ENCODE data around the gene MMP11. TPM values are rescaled to one million over a fixed set of nuclear protein-coding genes. Genes with fewer than 3 reads are reported as not detected.

MMP11 gene
- total RNA-seq, 2 experiments from 2014 or later, result 0.70 to 1.0 TPM

- intact Hi-C loops (cut with micrococcal nuclease), result no loop called here
- Mint-ChIP-seq H3K9me3 (no peaks in the 10 kb centered on the region), H3K36me3 (no peaks in the 10 kb centered on the region), H3K4me3 (no peak overlapping the region), H3K27ac (no peak overlapping the region), H3K4me1 (ENCODE audit: low read depth) (peaks cover 15% of the 10 kb centered on the region), H3K27me3 (no peaks in the 10 kb centered on the region)
- POLR2A ChIA-PET, result interaction anchor here (1.0 kb wide), 1 partner anchor 83 kb away, joined by 3 read pairs; the partner anchor contains the start of gene SLC2A11
- DNase-seq, result no peak
- CTCF ChIA-PET, result interaction anchor here (0.9 to 1.3 kb wide), 2 partner anchors 13 to 75 kb away, joined by 3 read pairs; partner anchors contain the start of gene SMARCB1
These were observed 1.7 kb downstream of the MMP11 start for GRCh38 chr22:23774114-23774921.

GRCh38 chr22:23774922-23775436 is 2.3 kb downstream of the MMP11 start:
- DNase-seq, result no peak
- Mint-ChIP-seq H3K4me1 (ENCODE audit: low read depth) (peaks cover 15% of the 10 kb centered on the region), H3K36me3 (no peaks in the 10 kb centered on the region), H3K27me3 (no peaks in the 10 kb centered on the region), H3K4me3 (no peak overlapping the region), H3K27ac (no peak overlapping the region), H3K9me3 (no peaks in the 10 kb centered on the region)
- intact Hi-C loops (cut with micrococcal nuclease), result no loop called here
- ChIA-PET POLR2A (interaction anchor here (1.0 kb wide), 1 partner anchor 82 kb away, joined by 3 read pairs; the partner anchor contains the start of gene SLC2A11), CTCF (interaction anchor here (0.9 to 1.3 kb wide), 2 partner anchors 12 to 75 kb away, joined by 3 read pairs; partner anchors contain the start of gene SMARCB1)

- Mint-ChIP-seq H3K4me3 (no peak overlapping the region), H3K4me1 (ENCODE audit: low read depth) (peaks cover 15% of the 10 kb centered on the region), H3K27ac (no peak overlapping the region), H3K9me3 (no peaks in the 10 kb centered on the region), H3K27me3 (no peaks in the 10 kb centered on the region), H3K36me3 (no peaks in the 10 kb centered on the region)
- intact Hi-C loops (cut with micrococcal nuclease), result no loop called here
- no peak for DNase-seq
- ChIA-PET CTCF (no interaction called here), POLR2A (interaction anchor here (0.7 kb wide), 1 partner anchor 10 kb away, joined by 3 read pairs; no protein-coding TSS in a partner anchor)
These were observed 3.2 kb downstream of the MMP11 start for GRCh38 chr22:23775779-23776375.

GRCh38 chr22:23777776-23778576 is 5.3 kb downstream of the MMP11 start:
- ChIA-PET POLR2A (interaction anchor here (1.6 kb wide), 1 partner anchor 10 kb away, joined by 8 read pairs; the partner anchor contains the start of gene CHCHD10), CTCF (interaction anchor here (0.6 kb wide), 1 partner anchor 11 kb away, joined by 3 read pairs; no protein-coding TSS in a partner anchor)
- Mint-ChIP-seq H3K36me3 (no peaks in the 10 kb centered on the region), H3K9me3 (no peaks in the 10 kb centered on the region), H3K27ac (no peak overlapping the region), H3K4me3 (no peak overlapping the region), H3K27me3 (no peaks in the 10 kb centered on the region), H3K4me1 (ENCODE audit: low read depth) (peaks cover 5% of the 10 kb centered on the region)
- intact Hi-C loops (cut with micrococcal nuclease), result no loop called here
- no peak for DNase-seq

- Mint-ChIP-seq H3K4me1 (ENCODE audit: low read depth) (no peaks in the 10 kb centered on the region), H3K4me3 (no peak overlapping the region), H3K36me3 (no peaks in the 10 kb centered on the region), H3K27ac (no peak overlapping the region), H3K27me3 (no peaks in the 10 kb centered on the region), H3K9me3 (no peaks in the 10 kb centered on the region)
- DNase-seq, result no peak
- POLR2A ChIA-PET, result interaction anchor here (1.6 kb wide), 1 partner anchor 11 kb away, joined by 8 read pairs; the partner anchor contains the start of gene CHCHD10
- intact Hi-C loops (cut with micrococcal nuclease), result no loop called here
- CTCF ChIA-PET, result no interaction called here
These were observed 5.9 kb downstream of the MMP11 start for GRCh38 chr22:23778577-23778900.

- Mint-ChIP-seq H3K4me3 (no peak overlapping the region), H3K4me1 (ENCODE audit: low read depth) (no peaks in the 10 kb centered on the region), H3K27me3 (no peaks in the 10 kb centered on the region), H3K36me3 (no peaks in the 10 kb centered on the region), H3K9me3 (no peaks in the 10 kb centered on the region), H3K27ac (no peak overlapping the region)
- CTCF ChIA-PET, result no interaction called here
- DNase-seq, result no peak
- POLR2A ChIA-PET, result no interaction called here
- intact Hi-C loops (cut with micrococcal nuclease), result no loop called here
These were observed 6.4 kb downstream of the MMP11 start for GRCh38 chr22:23779083-23779482.

- ChIA-PET CTCF (no interaction called here), POLR2A (no interaction called here)
- no peaks in the 10 kb centered on the region for H3K4me1 Mint-ChIP-seq (ENCODE audit: low read depth)
- intact Hi-C loops (cut with micrococcal nuclease), result no loop called here
- H3K4me3 Mint-ChIP-seq, result no peak overlapping the region
- no peak for DNase-seq
- no peak overlapping the region for H3K27ac Mint-ChIP-seq
- H3K9me3 Mint-ChIP-seq, result no peaks in the 10 kb centered on the region
- no peaks in the 10 kb centered on the region for H3K36me3 Mint-ChIP-seq
- no peaks in the 10 kb centered on the region for H3K27me3 Mint-ChIP-seq
These were observed 7.1 kb downstream of the MMP11 start for GRCh38 chr22:23779731-23780130.

- Mint-ChIP-seq H3K9me3 (no peaks in the 10 kb centered on the region), H3K36me3 (no peaks in the 10 kb centered on the region), H3K27me3 (no peaks in the 10 kb centered on the region), H3K27ac (no peak overlapping the region), H3K4me1 (ENCODE audit: low read depth) (no peaks in the 10 kb centered on the region), H3K4me3 (no peak overlapping the region)
- ChIA-PET POLR2A (interaction anchor here (0.6 kb wide), 1 partner anchor 21 kb away, joined by 4 read pairs; no protein-coding TSS in a partner anchor), CTCF (no interaction called here)
- intact Hi-C loops (cut with micrococcal nuclease), result no loop called here
- no peak for DNase-seq
These were observed 7.6 kb downstream of the MMP11 start for GRCh38 chr22:23780146-23780748.

- intact Hi-C loops (cut with micrococcal nuclease), result no loop called here
- DNase-seq, result no peak
- CTCF ChIA-PET, result no interaction called here
- Mint-ChIP-seq H3K27ac (no peak overlapping the region), H3K4me3 (no peak overlapping the region), H3K36me3 (no peaks in the 10 kb centered on the region), H3K4me1 (ENCODE audit: low read depth) (peaks cover under 1% of the 10 kb centered on the region), H3K27me3 (no peaks in the 10 kb centered on the region), H3K9me3 (no peaks in the 10 kb centered on the region)
- POLR2A ChIA-PET, result no interaction called here
These were observed 8.4 kb downstream of the MMP11 start for GRCh38 chr22:23781065-23781464.

- ChIA-PET CTCF (no interaction called here), POLR2A (no interaction called here)
- Mint-ChIP-seq H3K27me3 (no peaks in the 10 kb centered on the region), H3K27ac (no peak overlapping the region), H3K4me1 (ENCODE audit: low read depth) (peaks cover 6% of the 10 kb centered on the region), H3K4me3 (no peak overlapping the region), H3K36me3 (no peaks in the 10 kb centered on the region), H3K9me3 (no peaks in the 10 kb centered on the region)
- DNase-seq, result no peak
- intact Hi-C loops (cut with micrococcal nuclease), result no loop called here
These were observed 9.0 kb downstream of the MMP11 start for GRCh38 chr22:23781511-23782183.

GRCh38 chr22:23782252-23782651 is 9.6 kb downstream of the MMP11 start:
- POLR2A ChIA-PET, result no interaction called here

More at GRCh38 chr22:23782252-23782651, 9.6 kb downstream of the MMP11 start:
- H3K4me1 Mint-ChIP-seq (ENCODE audit: low read depth), result peaks cover 7% of the 10 kb centered on the region
- intact Hi-C loops (cut with micrococcal nuclease), result no loop called here
- H3K27ac Mint-ChIP-seq, result no peak overlapping the region
- H3K27me3 Mint-ChIP-seq, result no peaks in the 10 kb centered on the region
- CTCF ChIA-PET, result no interaction called here
- H3K36me3 Mint-ChIP-seq, result no peaks in the 10 kb centered on the region
- no peaks in the 10 kb centered on the region for H3K9me3 Mint-ChIP-seq
- no peak overlapping the region for H3K4me3 Mint-ChIP-seq
- DNase-seq, result no peak

Data from activated CD4-positive, alpha-beta memory T cell treated with anti-CD3 and anti-CD28 coated beads for 36 hours (primary cell).